ENCODE measurements around the gene SYCN.
"Not testable (repeated sequence)": the region's sequence is repeated elsewhere in the genome, so short reads cannot be mapped to it uniquely, and the experiment has no call there.

The SYCN gene

DNA sequence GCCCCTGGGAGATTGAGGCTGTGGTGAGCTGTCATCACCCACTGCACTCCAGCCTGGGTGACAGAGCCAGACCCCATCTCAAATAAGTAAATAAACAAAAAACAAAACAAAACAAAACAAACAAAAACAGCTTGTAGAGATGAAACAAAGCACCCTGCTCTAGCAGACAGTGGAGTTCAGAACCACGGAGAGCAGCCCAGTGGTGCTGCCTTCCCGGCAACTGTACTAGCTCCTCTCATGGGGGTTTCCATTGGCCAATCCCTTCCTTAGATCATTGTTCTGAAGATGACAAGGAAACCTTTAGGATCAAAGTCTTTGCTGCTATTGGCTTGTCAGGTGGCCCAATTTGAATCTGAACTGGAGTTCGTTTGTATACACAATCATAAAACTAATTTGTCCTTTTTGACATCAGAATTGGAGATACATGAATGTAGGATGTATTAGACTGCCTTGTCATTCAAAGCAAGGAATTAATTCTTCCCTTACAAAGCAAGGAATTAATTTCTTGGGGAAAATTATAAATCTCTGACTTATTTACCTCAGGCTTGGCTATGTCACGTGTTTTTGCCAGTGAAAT lies 19.7 kb upstream of the SYCN start:
- DNase-seq: no peak

DNA sequence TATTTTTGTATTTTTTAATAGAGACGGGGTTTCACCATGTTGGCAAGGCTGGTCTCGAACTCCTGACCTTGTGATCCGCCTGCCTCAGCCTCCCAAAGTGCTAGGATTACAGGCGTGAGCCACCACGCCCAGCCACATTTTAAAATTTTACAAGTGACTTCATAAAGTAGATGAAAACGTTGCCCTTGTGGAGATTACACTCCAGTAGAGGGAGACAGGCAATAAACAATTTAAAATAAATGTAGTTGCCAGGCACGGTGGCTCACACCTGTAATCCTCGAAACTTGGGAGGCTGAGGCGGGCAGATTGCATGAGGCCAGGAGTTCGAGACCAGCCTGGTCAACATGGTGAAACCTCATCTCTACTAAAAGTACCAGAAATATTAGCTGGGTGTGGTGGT lies 15.0 kb upstream of the SYCN start:
- DNase-seq: not testable (repeated sequence)

DNA sequence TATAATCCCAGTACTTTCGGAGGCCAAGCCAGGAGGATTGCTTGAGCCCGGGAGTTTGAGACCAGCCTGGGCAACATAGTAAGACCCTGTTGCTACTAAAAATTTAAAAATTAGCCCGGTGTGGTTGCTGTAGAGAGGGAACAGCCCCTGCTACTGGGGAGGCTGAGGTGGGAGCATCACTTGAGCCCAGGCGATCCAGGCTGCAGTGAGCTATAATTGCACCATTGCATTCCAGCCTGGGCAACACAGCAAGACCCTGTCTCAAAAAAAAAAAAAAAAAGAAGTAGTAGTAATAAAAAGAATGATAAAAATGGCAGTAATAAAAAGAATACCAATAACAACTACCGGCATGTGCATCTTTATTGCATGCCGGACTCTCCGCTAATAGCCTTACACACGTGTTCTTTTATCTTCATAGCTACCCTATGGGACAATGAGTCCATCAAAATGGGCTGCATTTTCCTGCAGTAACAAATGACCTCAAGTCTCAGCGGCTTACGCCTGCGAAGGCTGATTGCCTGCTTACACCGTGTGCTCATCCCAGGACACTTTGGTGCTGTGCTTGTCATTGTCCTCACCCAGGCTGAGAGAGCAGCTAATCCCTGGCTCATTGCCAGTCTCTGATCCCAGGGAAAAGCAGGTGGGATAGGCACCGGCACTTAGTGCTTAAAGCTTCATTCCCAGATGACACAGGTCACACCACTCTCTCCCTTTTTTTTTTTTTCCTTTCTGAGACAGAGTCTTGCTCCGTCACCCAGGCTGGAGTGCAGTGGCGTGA lies 14.4 kb upstream of the SYCN start:
- no peak for DNase-seq

DNA sequence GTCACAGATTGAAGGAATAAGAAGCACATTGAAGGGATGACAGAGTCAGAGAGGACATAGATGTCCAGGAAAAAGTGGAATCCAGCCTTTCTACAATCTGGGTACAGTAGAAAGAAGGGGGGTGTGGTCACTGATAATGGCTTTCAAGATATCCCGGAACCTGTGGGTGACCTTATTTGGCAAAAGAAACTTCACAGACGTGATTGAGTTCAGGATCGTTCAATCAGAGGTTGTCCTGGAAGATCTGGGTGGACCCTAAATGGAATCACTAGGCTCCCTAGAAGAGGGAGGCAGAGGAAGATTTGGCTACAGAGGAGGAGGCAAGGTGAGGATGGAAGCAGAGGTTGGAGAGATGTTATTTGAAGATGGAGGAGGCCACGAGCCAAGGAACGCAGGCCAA lies 13.0 kb upstream of the SYCN start:
- DNase-seq: no peak

DNA sequence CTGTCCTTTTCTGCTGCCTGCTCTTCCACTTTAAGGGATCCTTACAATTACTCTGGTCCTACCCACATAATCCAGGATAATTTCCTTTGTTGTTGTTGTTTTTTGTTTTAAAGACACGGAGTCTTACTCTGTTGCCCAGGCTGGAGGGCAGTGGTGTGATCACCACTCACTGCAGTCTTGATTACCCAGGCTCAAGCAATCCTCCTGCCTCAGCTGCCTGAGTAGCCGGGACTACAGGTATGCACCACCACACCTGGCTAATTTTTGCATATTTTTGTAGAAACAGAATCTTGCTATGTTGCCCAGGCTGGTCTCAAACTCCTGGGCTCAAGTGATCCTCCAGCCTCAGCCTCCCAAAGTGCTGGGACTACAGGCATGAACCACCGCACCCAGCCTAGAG lies 11.3 kb upstream of the SYCN start:
- DNase-seq: not testable (repeated sequence)

DNA sequence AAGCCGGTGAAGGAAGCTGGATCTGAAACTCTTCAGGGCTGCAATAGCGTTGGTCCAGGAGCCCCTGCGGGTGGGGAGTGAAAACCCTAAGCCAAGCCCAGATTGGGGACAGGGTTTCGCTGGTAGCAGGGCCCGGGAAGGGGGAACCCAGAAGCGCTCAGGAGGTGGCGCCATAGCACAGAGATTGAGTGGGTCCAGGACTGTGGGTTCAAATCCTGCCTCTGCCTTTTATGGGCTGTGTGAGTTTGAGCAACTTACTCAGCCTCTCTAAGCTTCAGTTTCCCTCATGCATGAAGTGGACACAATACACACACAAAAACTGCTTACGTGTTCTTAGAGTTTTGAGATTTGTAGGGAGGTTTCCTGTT lies 8.3 kb upstream of the SYCN start:
- peak; percentile 47 for DNase-seq

DNA sequence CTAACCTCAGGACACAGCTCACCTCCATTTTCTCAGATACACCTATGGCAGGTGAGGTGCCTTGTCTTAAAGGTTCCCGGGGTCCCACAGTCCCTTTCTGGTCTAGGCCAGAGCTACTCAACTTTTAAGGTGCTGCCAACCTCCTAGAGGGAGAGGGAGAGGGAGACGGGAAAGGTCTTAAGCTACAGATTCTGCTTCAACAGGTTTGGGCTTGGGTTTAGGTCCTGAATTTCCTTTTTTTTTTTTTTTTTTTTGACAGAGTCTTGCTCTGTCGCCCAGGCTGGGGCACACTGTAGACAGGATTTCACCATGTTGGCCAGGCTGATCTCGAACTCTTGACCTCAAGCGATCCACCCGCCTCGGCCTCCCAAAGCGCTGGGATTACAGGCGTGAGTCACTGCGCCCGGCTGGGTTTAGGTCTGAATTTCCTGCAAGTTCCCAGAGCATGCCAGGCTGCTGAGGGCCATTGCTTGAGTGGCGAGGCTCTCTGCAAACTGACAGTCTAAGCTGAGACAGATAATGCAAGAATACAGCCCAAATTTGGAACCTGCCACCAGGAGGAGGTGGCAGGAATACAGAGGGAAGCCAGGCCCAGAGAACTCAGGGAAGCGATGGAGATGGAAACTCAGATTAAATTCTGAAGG lies 7.8 kb upstream of the SYCN start:
- DNase-seq: no peak

DNA sequence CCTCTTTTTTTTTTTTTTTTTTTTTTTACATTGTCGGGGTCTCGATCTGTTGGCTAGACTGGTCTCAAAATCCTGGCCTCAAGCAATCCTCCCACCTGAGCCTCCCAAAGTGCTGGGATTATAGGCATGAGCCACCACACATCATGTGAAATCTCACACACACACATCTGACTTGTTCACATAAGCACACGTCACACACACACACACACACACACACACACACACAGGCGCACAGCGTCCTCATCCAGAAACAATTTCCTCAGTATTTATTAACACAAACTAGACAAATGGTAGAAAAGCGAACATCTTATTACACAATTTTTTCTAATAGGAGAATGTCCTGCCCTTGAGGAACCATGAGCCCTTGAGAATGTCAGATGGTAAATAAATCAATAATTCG lies 5.1 kb upstream of the SYCN start:
- DNase-seq: no peak

DNA sequence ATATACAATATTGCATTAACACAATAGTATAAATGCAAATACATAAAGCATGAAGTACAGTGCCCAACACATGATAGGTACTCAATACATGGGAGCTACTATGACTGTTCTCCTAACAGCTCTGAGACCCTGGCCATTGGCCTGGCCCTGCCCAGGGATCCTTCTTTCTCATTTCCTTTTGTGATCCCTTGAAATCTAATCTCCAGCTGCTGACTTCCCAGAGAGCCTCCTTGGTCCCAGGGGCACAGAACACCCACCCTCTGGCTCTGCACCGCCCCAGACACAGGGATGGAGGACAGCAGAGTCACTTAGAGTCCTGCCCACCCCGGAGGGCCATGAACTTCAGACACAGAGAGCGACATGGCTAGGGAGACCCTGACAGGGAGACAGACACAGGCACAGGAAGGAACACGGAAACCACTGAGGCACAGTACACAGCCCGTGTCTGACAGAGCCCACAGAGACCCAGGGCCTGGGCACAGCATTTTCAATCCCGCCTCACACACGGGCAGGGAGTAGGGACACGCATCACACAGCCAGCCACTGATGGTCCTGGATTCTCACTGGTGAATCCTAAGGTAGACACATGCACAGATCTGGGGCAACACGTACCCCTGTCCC lies 4.2 kb upstream of the SYCN start:
- DNase-seq: no peak

DNA sequence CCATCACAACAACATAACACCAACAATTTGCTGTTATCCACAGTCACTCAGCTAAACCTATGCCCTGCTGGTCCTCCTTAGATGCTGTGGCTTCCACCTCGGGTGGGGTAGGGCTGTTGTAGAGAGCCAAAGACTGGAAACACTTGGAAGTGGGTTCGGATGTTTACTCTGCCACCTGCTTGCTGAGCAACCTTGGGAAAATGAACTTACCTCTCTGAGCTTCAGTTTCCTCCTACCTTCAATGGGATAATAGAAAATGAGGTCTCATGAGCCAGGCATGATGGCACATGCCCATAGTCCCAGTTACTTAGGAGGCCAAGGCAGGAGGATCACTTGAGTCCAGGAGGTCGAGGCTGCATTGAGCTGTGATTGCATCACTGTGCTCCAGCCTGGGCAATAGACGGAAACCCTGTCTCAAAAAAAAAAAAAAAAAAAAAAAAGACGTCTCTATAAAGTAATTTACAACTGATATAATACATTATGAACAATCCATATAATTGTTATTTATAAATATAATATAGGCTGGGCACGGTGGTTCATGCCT lies 3.3 kb upstream of the SYCN start:
- no peak for DNase-seq

DNA sequence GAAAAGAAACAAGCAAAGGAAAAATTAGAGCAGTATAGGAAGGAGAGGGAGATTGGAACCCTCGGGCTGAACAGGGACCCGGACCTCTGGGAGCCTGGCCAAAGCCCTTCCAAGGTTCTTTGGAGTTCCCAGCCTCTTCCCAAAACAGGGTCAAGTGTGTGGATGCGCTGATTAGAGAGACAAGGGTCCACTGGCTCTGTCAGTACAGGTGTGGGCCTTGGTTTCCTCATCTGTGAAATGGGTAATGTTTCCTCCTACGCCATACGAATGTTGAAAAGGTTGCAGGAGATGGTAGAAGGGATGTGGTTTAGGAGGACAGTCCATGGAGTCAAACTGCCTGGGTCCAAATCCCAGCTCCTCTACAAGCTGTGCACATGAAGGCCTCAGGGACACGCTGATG lies 2.1 kb upstream of the SYCN start:
- DNase-seq: no peak

DNA sequence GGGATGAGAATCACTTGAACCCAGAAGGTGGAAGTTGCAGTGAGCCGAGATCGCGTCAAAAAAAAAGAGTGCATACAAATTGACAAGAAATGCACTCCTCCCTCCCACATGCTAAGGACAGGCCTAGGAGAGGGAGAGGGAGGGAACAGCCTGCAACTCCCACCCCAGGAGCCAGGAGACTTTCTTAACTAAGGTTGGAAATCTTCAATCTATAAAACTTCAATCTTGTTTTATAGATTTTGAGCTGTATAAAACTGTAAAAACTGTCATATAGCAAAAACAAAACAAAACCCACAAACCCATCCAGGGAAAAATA lies 1.3 kb upstream of the SYCN start:
- DNase-seq: no peak

DNA sequence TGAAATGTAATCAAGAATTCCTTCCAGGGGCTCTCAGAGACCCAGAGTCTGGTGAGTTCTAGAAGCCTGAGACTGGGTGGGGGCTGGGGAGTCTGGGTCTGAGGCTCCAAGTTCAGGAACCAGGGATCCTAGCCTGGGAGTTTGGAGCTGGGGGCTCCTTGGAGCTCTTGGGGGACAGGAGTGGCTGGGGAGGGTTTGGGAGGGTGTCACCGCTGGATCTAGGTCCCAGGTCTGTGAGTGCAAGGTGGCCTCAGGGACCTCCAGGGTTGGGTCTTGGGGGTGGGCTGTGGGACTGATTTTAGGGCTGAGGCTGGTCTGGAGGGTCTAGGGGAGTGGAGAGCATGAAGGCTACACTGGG lies 1.1 kb downstream of the SYCN start:
- no peak for DNase-seq

DNA sequence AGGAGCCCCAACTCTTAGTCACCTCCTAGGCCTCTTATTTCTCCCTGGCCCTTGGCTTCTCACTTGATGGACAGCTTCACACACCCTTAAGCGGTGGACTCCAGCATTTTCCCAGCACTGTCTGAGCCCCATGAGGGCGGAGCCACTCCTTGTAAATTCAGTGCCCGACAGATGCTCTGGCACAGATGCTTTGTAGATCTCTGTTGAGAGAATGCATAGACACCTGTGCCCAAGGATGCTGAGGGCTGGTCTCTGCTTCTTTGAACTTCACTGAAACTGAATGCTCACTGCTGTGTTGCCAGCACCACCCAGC lies 3.3 kb downstream of the SYCN start:
- DNase-seq: no peak

DNA sequence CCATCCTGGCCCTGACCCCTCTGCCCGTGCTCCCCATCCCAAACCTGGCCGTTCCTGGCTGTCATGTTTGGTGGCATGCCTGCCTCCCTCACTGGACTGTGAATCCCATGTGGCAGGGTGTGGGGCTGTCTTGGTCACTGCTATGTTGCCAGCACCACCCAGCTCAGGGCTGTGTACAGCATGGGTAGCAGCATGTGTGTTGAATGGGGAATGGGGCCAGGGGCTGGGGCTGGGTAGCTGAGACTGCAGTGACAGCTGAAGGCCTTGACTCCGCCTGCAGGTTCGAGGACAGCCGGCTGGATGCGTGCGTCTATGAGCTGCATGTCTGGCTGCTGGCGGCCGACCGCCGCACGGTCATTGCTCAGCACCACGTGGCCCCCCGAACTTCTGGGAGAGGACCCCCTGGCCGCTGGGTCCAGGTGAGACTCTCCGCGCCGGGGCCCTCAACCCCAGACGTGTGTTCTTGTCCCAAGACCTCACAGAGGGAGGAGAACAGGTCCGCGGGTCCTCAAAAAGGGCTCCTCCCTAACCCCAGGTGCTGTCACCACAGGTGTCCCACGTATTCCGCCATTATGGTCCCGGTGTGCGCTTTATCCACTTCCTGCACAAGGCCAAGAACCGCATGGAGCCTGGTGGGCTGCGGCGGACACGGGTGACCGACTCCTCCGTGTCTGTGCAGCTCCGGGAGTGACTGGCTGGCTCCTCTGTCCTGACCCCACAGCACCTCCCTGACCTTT lies 3.8 kb downstream of the SYCN start:
- no peak for DNase-seq

DNA sequence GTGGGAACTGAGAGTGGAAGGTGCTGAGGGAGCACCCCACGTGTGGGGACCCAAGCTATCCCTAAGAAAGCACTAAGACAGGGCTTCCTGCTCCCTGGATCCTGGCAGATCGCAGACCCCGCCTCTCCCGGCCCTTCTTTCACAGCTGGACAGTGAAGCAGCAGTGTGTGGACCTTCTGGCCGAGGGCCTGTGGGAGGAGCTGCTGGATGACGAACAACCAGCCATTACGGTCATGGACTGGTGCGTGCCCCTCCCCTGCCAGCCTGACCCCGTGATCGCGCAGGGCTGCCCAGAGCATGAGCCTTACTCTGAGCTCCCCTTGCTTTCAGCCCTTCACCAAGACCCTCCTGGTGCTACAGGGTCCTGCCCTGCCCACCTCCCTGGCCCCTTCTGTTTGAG lies 5.0 kb downstream of the SYCN start:
- DNase-seq: no peak

DNA sequence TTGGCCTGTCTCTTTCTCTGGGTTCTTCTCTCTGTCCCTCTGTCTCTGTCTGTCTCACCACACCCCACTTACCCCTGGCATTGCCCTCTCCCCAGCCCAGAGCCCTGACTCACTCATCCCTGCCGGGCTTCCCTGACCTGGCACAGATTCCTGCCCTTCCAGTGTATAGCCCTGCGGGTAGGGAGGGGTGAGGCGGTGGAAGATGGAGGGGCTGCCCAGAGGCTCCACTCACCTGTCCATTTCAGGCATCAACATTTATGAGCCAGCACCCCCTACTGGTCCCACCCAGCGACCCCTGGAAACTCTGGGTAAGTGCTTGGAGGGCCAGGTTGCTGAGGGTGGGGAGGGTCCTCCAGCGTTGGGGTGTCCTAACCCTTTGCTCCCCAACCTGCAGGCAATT lies 6.3 kb downstream of the SYCN start:
- DNase-seq: no peak

DNA sequence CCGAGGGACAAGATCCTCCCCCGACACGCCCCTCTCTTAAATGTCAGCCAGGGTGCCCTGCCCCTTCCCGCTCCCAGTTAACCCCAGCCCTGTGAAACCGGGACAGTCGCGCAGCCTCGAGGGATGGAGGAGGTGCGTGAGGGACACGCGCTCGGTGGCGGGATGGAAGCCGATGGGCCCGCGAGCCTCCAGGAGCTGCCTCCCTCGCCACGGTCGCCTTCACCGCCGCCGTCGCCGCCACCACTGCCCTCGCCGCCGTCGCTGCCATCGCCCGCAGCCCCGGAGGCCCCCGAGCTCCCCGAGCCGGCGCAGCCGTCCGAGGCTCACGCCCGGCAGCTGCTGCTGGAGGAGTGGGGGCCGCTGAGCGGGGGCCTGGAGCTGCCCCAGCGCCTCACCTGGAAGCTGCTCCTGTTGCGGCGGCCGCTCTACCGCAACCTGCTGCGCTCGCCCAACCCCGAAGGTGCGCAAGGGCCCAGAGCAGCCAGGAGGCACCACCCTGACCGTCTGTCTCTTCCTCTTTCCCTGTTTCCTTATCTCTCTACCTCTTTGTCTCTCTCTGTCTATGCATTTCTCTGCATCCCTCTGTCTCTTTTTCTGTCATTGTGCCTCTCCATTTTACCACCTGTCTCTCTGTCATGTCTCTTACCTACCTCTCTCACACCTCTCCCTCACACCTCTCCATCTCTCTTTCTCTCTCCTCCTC lies 7.1 kb downstream of the SYCN start, which contains the start of gene NCCRP1:
Gene NCCRP1, plus strand, starts transcription at position 105 of the 703 bp plus-strand sequence. Its CDS starts 19 bp downstream, at position 124.
- DNase-seq: no peak

DNA sequence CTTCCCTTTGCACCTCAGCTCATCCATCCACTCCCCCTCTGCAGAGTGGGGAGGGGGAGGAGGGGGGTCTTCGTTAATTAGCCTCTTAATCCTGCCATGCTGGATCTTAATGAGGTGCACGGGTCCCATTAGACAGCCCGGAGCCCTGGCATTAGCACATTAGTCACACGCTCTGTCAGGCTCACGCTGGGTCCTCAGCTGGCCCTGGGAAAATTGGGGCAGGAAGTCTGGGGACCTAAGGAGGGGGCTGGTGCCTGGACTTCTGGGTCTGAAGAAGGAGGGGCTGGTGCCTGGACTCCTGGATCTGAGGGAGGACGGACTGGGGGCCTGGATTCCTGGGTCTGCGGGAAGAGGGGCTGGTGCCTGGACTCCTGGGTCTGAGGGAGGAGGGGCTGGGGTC lies 7.7 kb downstream of the SYCN start:
- no peak for DNase-seq

DNA sequence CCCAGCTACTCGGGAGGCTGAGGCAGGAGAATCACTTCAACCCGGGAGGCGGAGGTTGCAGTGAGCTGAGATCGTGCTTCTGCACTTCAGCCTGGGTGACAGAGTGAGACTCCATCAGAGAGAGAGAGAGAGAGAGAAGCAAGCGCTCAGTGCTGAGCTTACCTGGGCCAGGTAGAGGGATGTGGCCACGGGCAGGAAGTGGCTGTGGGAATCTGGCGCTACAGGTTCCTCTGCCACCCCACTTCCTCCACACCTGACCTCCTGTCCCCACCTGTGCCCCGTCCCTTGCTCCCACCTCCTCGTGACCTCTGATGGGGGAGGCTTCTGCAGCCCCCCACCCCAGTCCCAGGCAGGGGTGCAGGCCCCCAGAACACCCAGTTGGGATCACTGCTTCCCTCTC lies 8.3 kb downstream of the SYCN start:
- no peak for DNase-seq

DNA sequence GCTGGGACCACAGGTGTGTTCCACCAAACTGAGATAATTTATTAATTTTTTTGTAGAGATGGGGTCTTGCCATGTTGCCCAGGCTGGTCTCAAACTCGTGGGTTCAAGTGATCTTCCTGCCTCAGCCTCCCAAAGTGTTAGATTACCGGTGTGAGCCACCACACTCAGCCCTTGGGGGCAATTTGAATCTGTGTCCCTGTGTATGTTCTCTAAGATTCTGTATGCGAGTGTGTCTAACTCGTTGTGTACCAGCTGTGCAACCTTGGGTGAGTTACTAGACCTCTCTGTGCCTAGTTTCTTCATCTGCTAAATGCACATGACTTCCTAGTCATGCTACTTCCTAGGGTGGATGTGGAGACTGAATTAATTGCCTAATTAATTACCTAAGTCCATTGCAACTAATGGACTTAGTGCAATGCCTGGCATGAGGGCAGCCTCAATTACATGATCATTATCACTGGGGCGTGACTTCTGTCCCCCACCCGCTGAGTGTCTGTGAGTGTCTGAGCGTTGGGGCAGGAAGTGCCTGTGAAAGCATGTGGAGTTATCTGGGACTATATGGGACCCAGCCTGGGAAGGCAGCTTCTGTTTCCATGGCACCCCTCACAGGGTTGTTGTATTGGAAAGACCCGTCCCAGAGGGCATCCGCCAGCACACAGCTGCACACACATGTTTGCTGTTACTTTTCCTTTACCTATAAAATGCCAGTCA lies 9.1 kb downstream of the SYCN start:
- no peak for DNase-seq

DNA sequence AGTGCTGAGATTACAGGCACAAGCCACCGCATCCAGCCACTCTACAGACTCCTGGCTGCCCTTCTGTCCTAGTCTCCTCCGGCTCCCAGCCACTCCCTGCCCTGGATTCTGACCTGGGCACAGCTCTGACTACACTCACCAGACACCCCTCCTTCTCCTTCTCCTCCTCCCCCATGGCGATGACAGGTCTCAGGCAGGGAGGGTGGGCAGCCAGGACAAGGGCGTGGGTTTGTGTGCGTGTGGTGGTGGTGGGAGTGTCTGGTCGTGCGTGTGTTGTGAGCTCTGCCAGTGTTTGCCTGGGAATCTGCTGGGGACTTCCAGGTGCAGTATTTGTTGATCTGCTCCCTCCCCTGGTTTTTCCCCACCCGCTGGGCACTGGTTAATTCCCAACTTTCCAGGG lies 10.3 kb downstream of the SYCN start:
- DNase-seq: no peak

All from activated T-cell treated with anti-CD3 and anti-CD28 coated beads for 4 hours (primary cell).